Tibial artery (tissue), 4 donors: Measurements from ENCODE around the gene PTGER4.

ENCODE experiments used
- DNase-seq, 2 donors: peaks; one replicate each; pipeline ENCODE4 v3.0.0-alpha.2; 2019
- H3K27ac ChIP-seq, 2 donors: fragments of 200-600 bp; sonication (generic) in 1 of 2; 1 replicate in 1 of 2; 2 replicates in 1 of 2; pipeline ENCODE4 v1.5.1; 2018 to 2019; ENCODE audit warnings: mild to moderate bottlenecking in 1 of 2
- H3K27me3 ChIP-seq, 2 donors: fragments of 200-600 bp; sonication (generic) in 1 of 2; one replicate each; pipeline versions ENCODE4 v1.5.1 to v1.6.0; 2016 to 2019
- H3K36me3 ChIP-seq, 3 donors: fragments of 200-600 bp; sonication (generic) in 2 of 3; one replicate each; pipeline ENCODE4 v1.5.1; 2016 to 2019; ENCODE audit warnings: mild to moderate bottlenecking in 2 of 3
- H3K4me1 ChIP-seq, 4 donors: fragments of 200-600 bp; sonication (generic) in 2 of 4; 1 replicate in 3 of 4; 2 replicates in 1 of 4; pipeline ENCODE4 v1.5.1; 2016 to 2019
- H3K4me3 ChIP-seq, 2 donors: fragments of 200-600 bp; sonication (generic) in 1 of 2; 1 replicate in 1 of 2; 2 replicates in 1 of 2; pipeline ENCODE4 v1.5.1; 2018 to 2019; ENCODE audit warnings: mild to moderate bottlenecking in 2 of 2
- H3K9me3 ChIP-seq, 3 donors: fragments of 200-600 bp; sonication (generic) in 1 of 3; one replicate each; pipeline ENCODE4 v1.5.1; 2016 to 2019
- CTCF ChIP-seq, 2 experiments: fragments of 200-600 bp in 1 of 2; fragments of 450-650 bp in 1 of 2; IDR thresholded peaks; one replicate each; pipeline ENCODE4 v1.5.1; 2017 to 2019; ENCODE audit warnings: antibody characterized with exemption in 2 of 2, mild to moderate bottlenecking in 1 of 2, moderate library complexity in 1 of 2
- intact Hi-C: fragments of 100-400 bp; cut with DNase I; formaldehyde crosslinking; loops from one replicate; pipeline ENCODE4 v1.15.0; 2023; ENCODE audit warnings: low total_unique reads

The PTGER4 gene

GRCh38 chr5:40665635-40666298, 13.9 kb upstream of the PTGER4 start:
- no peak for TF ChIP-seq CTCF (IDR thresholded peaks at IDR 0.05)
- H3K27ac ChIP-seq = no peak overlapping the region
- H3K4me1 ChIP-seq = no peaks in the 10 kb centered on the region
- intact Hi-C loops = no loop called here
- no peaks in the 10 kb centered on the region for H3K36me3 ChIP-seq
- no peaks in the 10 kb centered on the region for H3K9me3 ChIP-seq
- no peak for DNase-seq
- no peak overlapping the region for H3K4me3 ChIP-seq
- no peaks in the 10 kb centered on the region for H3K27me3 ChIP-seq

GRCh38 chr5:40666657-40667056, 13.1 kb upstream of the PTGER4 start:
- intact Hi-C loops = no loop called here

GRCh38 chr5:40667161-40667663, 12.5 kb upstream of the PTGER4 start:
- intact Hi-C loops = no loop called here
- no peak overlapping the region for H3K27ac ChIP-seq
- H3K27me3 ChIP-seq = no peaks in the 10 kb centered on the region
- DNase-seq = no peak
- no peaks in the 10 kb centered on the region for H3K9me3 ChIP-seq
- H3K4me3 ChIP-seq = no peak overlapping the region
- no peaks in the 10 kb centered on the region for H3K4me1 ChIP-seq
- no peak for TF ChIP-seq CTCF (IDR thresholded peaks at IDR 0.05)
- no peaks in the 10 kb centered on the region for H3K36me3 ChIP-seq

More at GRCh38 chr5:40666657-40667056, 13.1 kb upstream of the PTGER4 start:
- Histone ChIP-seq H3K27me3 (no peaks in the 10 kb centered on the region), H3K4me3 (no peak overlapping the region), H3K36me3 (no peaks in the 10 kb centered on the region), H3K27ac (no peak overlapping the region), H3K9me3 (no peaks in the 10 kb centered on the region), H3K4me1 (no peaks in the 10 kb centered on the region)
- TF ChIP-seq CTCF (IDR thresholded peaks at IDR 0.05) = no peak
- no peak for DNase-seq

- H3K27me3 ChIP-seq = no peaks in the 10 kb centered on the region
- TF ChIP-seq CTCF (IDR thresholded peaks at IDR 0.05) = no peak
- no peaks in the 10 kb centered on the region for H3K9me3 ChIP-seq
- no peaks in the 10 kb centered on the region for H3K36me3 ChIP-seq
- H3K4me3 ChIP-seq = no peak overlapping the region
- H3K4me1 ChIP-seq = no peaks in the 10 kb centered on the region
- H3K27ac ChIP-seq = no peak overlapping the region
- DNase-seq = no peak
- intact Hi-C loops = no loop called here
Observed at GRCh38 chr5:40669606-40670390, 9.9 kb upstream of the PTGER4 start.

GRCh38 chr5:40672425-40672824, 7.3 kb upstream of the PTGER4 start:
- no peaks in the 10 kb centered on the region for H3K36me3 ChIP-seq
- no peaks in the 10 kb centered on the region for H3K27me3 ChIP-seq
- H3K27ac ChIP-seq = no peak overlapping the region
- H3K4me3 ChIP-seq = no peak overlapping the region
- DNase-seq = no peak
- intact Hi-C loops = no loop called here
- peaks cover 0 to 12% (median 11%) of the 10 kb centered on the region in 4 donors for H3K4me1 ChIP-seq
- H3K9me3 ChIP-seq = no peaks in the 10 kb centered on the region
- TF ChIP-seq CTCF (IDR thresholded peaks at IDR 0.05) = no peak
